Small intestine (tissue), 7 donors: Measurements from ENCODE around the gene MUC5B. TPM values are rescaled to one million over a fixed set of nuclear protein-coding genes. Genes with fewer than 3 reads are reported as not detected.

Source experiments
- DNase-seq, 2 donors: peaks; one replicate each; pipeline versions ENCODE4 v3.0.0 to v3.0.0-alpha.2; 2013
- FAIRE-seq: peaks from 2 replicates; lab custom pipeline; 2012; peaks lifted over from hg19 to GRCh38; lab: Jason Lieb, UNC
- H3K27ac ChIP-seq, 3 donors: one replicate each; pipeline ENCODE4 v1.5.1; 2013; ENCODE audit warnings: low read length in 2 of 3, mild to moderate bottlenecking in 2 of 3, control low read depth in 1 of 3, inconsistent platforms in 1 of 3, low read depth in 1 of 3, moderate library complexity in 1 of 3
- H3K27me3 ChIP-seq, 3 donors: one replicate each; pipeline ENCODE4 v1.6.1; 2013; ENCODE audit warnings: low read length in 3 of 3, inconsistent platforms in 1 of 3; ENCODE audit not compliant: control insufficient read depth in 3 of 3, insufficient read depth in 3 of 3
- H3K36me3 ChIP-seq, 3 donors: one replicate each; pipeline ENCODE4 v1.6.1; 2013; ENCODE audit warnings: low read length in 3 of 3, inconsistent platforms in 1 of 3, low read depth in 1 of 3, mild to moderate bottlenecking in 1 of 3, moderate library complexity in 1 of 3; ENCODE audit not compliant: control insufficient read depth in 3 of 3, insufficient read depth in 2 of 3
- H3K4me1 ChIP-seq, 3 donors: one replicate each; pipeline ENCODE4 v1.6.1; 2013; ENCODE audit warnings: low read length in 2 of 3, inconsistent platforms in 1 of 3, low read depth in 1 of 3, mild to moderate bottlenecking in 1 of 3, moderate library complexity in 1 of 3; ENCODE audit not compliant: control insufficient read depth in 3 of 3, insufficient read depth in 2 of 3
- H3K4me3 ChIP-seq, 3 donors: one replicate each; pipeline ENCODE4 v1.5.1; 2013; ENCODE audit warnings: low read length in 3 of 3, control low read depth in 1 of 3, inconsistent platforms in 1 of 3, low read depth in 1 of 3, mild to moderate bottlenecking in 1 of 3, moderate library complexity in 1 of 3
- H3K9me3 ChIP-seq, 2 donors: one replicate each; pipeline ENCODE4 v1.6.1; 2013; ENCODE audit warnings: low read depth in 1 of 2, low read length in 1 of 2; ENCODE audit not compliant: control insufficient read depth in 2 of 2, insufficient read depth in 1 of 2
- WGBS, 3 donors: extraction: QIAGEN DNeasy Blood & Tissue Kit; methylation state at CpG; one replicate each; pipeline ENCODE4 v1.1.7; 2013; 5-methylcytosine and 5-hydroxymethylcytosine counted together
- polyA plus RNA-seq, 4 donors: library from polyadenylated mRNA; stranded (reverse) in 3 of 4; unstranded in 1 of 4; fragments of 200-250 nt in 3 of 4; fragments of 120-200 nt in 1 of 4; gene quantifications; one replicate each; pipeline versions ENCODE4 v1.2.1 to v1.2.3, GENCODE V29; 2013
- donor health status: healthy with polysubstance abuse.
- donor health status: control.
- donor health status: control.
- donor health status: Bipolar disorder and iron deficiency.
- donor health status: healthy.

Gene MUC5B
- polyA plus RNA-seq, 4 donors: 0.04 to 2.4 TPM; not detected in 2

- no peak for DNase-seq
Measured at GRCh38 chr11:1232883-1233321, 10.0 kb downstream of the MUC5B start.

DNA sequence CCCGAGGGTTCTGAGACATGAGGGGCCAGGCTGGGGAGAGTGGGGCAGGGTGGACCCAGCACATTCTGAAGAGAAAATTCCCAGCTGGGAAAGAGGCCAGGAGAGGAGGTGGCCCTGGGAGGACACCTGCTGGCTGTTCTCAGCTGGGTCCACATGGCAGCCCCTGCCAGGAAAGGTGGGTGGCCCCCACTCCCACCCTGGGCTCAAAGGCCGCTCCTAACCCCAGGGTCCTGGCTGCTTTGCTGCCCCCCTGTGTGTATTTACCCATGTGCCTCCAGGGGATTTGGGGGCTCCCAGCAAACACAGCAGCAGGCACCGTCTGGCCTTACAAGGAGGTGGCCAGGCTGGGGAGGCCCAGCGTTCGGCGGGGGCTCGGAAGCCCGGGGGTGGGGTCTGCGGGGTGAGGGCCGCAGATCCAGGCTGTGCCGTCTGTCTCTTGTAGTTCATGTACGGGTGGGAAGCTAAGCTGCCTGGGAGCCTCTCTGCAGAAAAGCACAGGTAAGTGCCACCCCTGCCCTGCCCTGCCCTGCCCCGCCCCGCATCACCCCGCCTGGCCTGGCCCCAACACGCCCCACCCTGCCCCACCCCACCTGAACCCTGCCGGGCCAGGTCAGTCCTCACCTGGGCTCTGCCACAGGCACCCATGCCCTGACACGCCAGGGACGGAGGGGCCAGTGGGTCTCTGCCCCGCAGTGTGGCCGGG, 10.6 kb downstream of the MUC5B start:
- peak in 1 of 2 donors; percentile 13 for DNase-seq
- H3K27me3 ChIP-seq: peaks cover 0 to 3% (median 0%) of the 10 kb centered on the region in 3 donors
- no peak overlapping the region for H3K27ac ChIP-seq
- FAIRE-seq: no peak
- no peaks in the 10 kb centered on the region for H3K9me3 ChIP-seq
- H3K4me3 ChIP-seq: no peak overlapping the region
- peaks cover 0 to 2% (median 0%) of the 10 kb centered on the region in 3 donors for H3K4me1 ChIP-seq
- WGBS, 3 donors: 27 to 65% (median 31%) methylated on average over 12 to 21 of the region's 21 CpGs
- H3K36me3 ChIP-seq: no peaks in the 10 kb centered on the region

More at GRCh38 chr11:1232883-1233321, 10.0 kb downstream of the MUC5B start:
- Histone ChIP-seq H3K9me3 (no peaks in the 10 kb centered on the region), H3K27ac (no peak overlapping the region), H3K27me3 (peaks cover 0 to 3% (median 0%) of the 10 kb centered on the region in 3 donors), H3K4me3 (no peak overlapping the region), H3K4me1 (peaks cover 0 to 2% (median 0%) of the 10 kb centered on the region in 3 donors), H3K36me3 (no peaks in the 10 kb centered on the region)
- WGBS, 3 donors: 51 to 77% (median 56%) methylated on average over 28 to 30 of the region's 30 CpGs
- FAIRE-seq: no peak

GRCh38 chr11:1234054-1234720, 11.3 kb downstream of the MUC5B start:
- Histone ChIP-seq H3K4me3 (no peak overlapping the region), H3K36me3 (no peaks in the 10 kb centered on the region), H3K27ac (no peak overlapping the region), H3K4me1 (peaks cover 0 to 2% (median 0%) of the 10 kb centered on the region in 3 donors), H3K9me3 (no peaks in the 10 kb centered on the region), H3K27me3 (peaks cover 0 to 3% (median 0%) of the 10 kb centered on the region in 3 donors)
- FAIRE-seq (no peak), DNase-seq (no peak)
- WGBS, 3 donors: 48 to 68% (median 65%) methylated on average over 20 to 22 of the region's 22 CpGs

- FAIRE-seq (no peak), DNase-seq (peak in 1 of 2 donors; percentile 1)
- Histone ChIP-seq H3K27ac (no peak overlapping the region), H3K9me3 (no peaks in the 10 kb centered on the region), H3K36me3 (no peaks in the 10 kb centered on the region), H3K4me3 (no peak overlapping the region), H3K27me3 (peaks cover 0 to 3% (median 0%) of the 10 kb centered on the region in 3 donors), H3K4me1 (peaks cover 0 to 2% (median 0%) of the 10 kb centered on the region in 3 donors)
- 73 to 86% (median 79%) methylated on average over 12 to 23 of the region's 23 CpGs for WGBS, 3 donors
Measured at GRCh38 chr11:1234771-1235305, 12.0 kb downstream of the MUC5B start.

DNA sequence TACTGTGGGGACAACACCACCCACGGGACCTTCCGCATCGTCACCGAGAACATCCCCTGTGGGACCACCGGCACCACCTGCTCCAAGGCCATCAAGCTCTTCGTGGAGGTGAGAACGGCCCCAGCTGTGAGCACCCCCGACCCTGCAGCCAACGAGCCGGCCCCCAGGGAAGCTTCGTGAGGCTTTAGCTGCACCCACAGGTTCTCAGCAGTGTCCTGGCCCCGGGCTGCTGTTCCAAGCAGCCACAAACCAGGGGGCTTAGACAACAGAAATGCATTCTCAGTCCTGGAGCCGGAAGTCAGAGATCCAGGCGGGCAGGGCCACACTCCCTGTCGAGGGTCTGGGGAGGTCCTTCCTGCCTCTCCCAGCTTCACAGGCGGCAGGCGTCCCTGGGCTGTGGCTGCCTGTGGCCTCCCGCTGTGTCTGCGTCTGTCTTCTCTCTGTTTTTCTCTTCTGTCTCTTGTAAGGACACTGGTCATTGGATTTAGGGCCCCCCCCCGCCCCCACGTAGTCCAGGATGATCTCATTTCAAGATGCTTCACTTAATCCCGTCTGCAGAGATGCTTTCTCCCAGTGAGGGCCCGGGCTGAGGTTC, 12.5 kb downstream of the MUC5B start:
- H3K36me3 ChIP-seq: no peaks in the 10 kb centered on the region
- 68 to 73% (median 70%) methylated on average over 23 of the region's 23 CpGs for WGBS, 3 donors
- peaks cover 0 to under 1% (median 0%) of the 10 kb centered on the region in 3 donors for H3K27me3 ChIP-seq
- DNase-seq (no peak), FAIRE-seq (no peak)
- peaks cover 0 to 2% (median 0%) of the 10 kb centered on the region in 3 donors for H3K4me1 ChIP-seq
- no peak overlapping the region for H3K27ac ChIP-seq
- no peak overlapping the region for H3K4me3 ChIP-seq
- H3K9me3 ChIP-seq: no peaks in the 10 kb centered on the region

DNA sequence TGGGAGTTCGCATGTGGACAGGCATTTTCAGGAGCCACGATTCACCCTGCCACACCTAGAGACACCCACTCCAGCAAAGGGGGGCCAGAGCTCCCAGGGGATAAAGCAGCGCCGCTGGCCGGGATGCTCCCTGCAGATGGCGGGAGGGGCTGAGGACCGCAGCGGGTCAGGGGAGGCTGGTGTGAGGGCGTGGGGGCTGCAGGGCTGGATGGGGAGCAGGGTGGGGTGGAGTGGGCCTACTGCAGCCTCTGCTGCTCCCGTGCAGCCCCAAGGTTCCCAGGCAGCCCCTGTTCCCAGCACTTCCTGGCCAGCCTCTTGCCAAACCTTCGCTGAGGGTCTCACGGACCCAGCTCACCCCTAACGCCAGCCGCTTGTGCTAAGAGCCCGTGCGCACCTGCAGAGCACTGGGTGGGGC, 13.0 kb downstream of the MUC5B start:
- no peaks in the 10 kb centered on the region for H3K36me3 ChIP-seq
- no peaks in the 10 kb centered on the region for H3K9me3 ChIP-seq
- FAIRE-seq (no peak), DNase-seq (no peak)
- H3K4me1 ChIP-seq: peaks cover 0 to 2% (median 0%) of the 10 kb centered on the region in 3 donors
- H3K27me3 ChIP-seq: no peaks in the 10 kb centered on the region
- WGBS, 3 donors: 56 to 70% (median 67%) methylated on average over 13 to 16 of the region's 16 CpGs
- H3K4me3 ChIP-seq: no peak overlapping the region
- H3K27ac ChIP-seq: no peak overlapping the region

- peaks cover 0 to 3% of the 10 kb centered on the region in 2 donors for H3K9me3 ChIP-seq
- H3K27me3 ChIP-seq: no peaks in the 10 kb centered on the region
- no peak overlapping the region for H3K27ac ChIP-seq
- no peak overlapping the region for H3K4me3 ChIP-seq
- DNase-seq (no peak), FAIRE-seq (no peak)
- no peaks in the 10 kb centered on the region for H3K36me3 ChIP-seq
- WGBS, 3 donors: 76 to 84% (median 80%) methylated on average over 33 to 37 of the region's 37 CpGs
- H3K4me1 ChIP-seq: peaks cover 0 to 2% (median 0%) of the 10 kb centered on the region in 3 donors
Measured at GRCh38 chr11:1236316-1237127, 13.7 kb downstream of the MUC5B start.
